Transverse colon (tissue), 4 donors: ENCODE measurements around the gene KRTAP29-1. TPM values are rescaled to one million over a fixed set of nuclear protein-coding genes. Genes with fewer than 3 reads are reported as not detected.
"Not testable (repeated sequence)": the region's sequence is repeated elsewhere in the genome, so short reads cannot be mapped to it uniquely, and the experiment has no call there.

Experiments used
- DNase-seq: peaks from one replicate; pipeline ENCODE4 v3.0.0-alpha.2; 2019
- H3K27ac ChIP-seq, 4 donors: fragments of 200-600 bp; sonication (generic); 2 replicates each; pipeline ENCODE4 v1.5.1; 2016 to 2018; ENCODE audit warnings: inconsistent platforms in 4 of 4
- H3K27me3 ChIP-seq: fragments of 200-600 bp; sonication (generic); 2 replicates; pipeline ENCODE4 v1.5.1; 2017; ENCODE audit warnings: inconsistent platforms
- H3K36me3 ChIP-seq, 4 donors: fragments of 200-600 bp; sonication (generic); 2 replicates each; pipeline ENCODE4 v1.5.1; 2017 to 2019; ENCODE audit warnings: inconsistent platforms in 4 of 4
- H3K4me1 ChIP-seq, 4 donors: fragments of 200-600 bp; sonication (generic); 2 replicates each; pipeline ENCODE4 v1.5.1; 2017 to 2020; ENCODE audit warnings: inconsistent platforms in 4 of 4
- H3K4me3 ChIP-seq, 4 donors: fragments of 200-600 bp; sonication (generic); 1 replicate in 1 of 4; 2 replicates in 3 of 4; pipeline versions ENCODE4 v1.5.1 to v1.6.1; 2017 to 2019; ENCODE audit warnings: inconsistent platforms in 4 of 4
- H3K9me3 ChIP-seq, 2 donors: fragments of 200-600 bp; sonication (generic); 2 replicates each; pipeline ENCODE4 v1.5.1; 2017 to 2019; ENCODE audit warnings: inconsistent platforms in 2 of 2
- EP300 ChIP-seq: sonication (generic); formaldehyde crosslinking; IDR thresholded peaks from one replicate; pipeline ENCODE4 v1.6.1; 2017; ENCODE audit warnings: antibody characterized with exemption, low read depth
- POLR2A ChIP-seq: fragments of 450-650 bp; IDR thresholded peaks from one replicate; pipeline ENCODE4 v1.6.1; 2016; ENCODE audit warnings: antibody characterized with exemption, mild to moderate bottlenecking, moderate library complexity
- POLR2AphosphoS5 ChIP-seq, 3 donors: sonication (generic); formaldehyde crosslinking; IDR thresholded peaks; one replicate each; pipeline ENCODE4 v1.6.1; 2016; ENCODE audit warnings: antibody characterized with exemption in 3 of 3
- WGBS, 2 donors: methylation state at CpG; one replicate each; pipeline ENCODE4 v1.1.5; 2018; ENCODE audit warnings: low coverage in 1 of 2; 5-methylcytosine and 5-hydroxymethylcytosine counted together
- in situ Hi-C, 4 donors: fragments of 200-750 bp; cut with MboI; loops; one replicate each; pipeline versions ENCODE4 v1.15.0 to v1.15.1; 2017; ENCODE audit warnings: low sequenced_read_pairs in 3 of 4, low pct_ligation_motif_present in 1 of 4, low pct_unique_long_range_greater_than_20kb in 1 of 4
- intact Hi-C: fragments of 100-400 bp; cut with DNase I; formaldehyde crosslinking; loops from one replicate; pipeline ENCODE4 v1.15.1; 2023; ENCODE audit warnings: low total_unique reads
- small RNA-seq, 4 donors: library from RNA; depleted of rRNA; stranded (forward); fragments of <200 nt; gene quantifications; one replicate each; pipeline ENCODE3, GENCODE V24; 2016
- total RNA-seq, 4 donors: library from RNA; depleted of rRNA; stranded (reverse); fragments of >200 nt; gene quantifications; one replicate each; pipeline ENCODE4 v1.1.0, GENCODE V29; 2016
- TF ChIP-seq, protein P1 (sequence below), 5 experiments: fragments of 200-600 bp in 3 of 5; fragments of 450-650 bp in 2 of 5; sonication (generic) in 3 of 5; IDR thresholded peaks; 1 replicate in 2 of 5; 2 replicates in 3 of 5; pipeline ENCODE4 v1.5.1; 2016 to 2017; ENCODE audit warnings: antibody characterized with exemption in 5 of 5, inconsistent platforms in 3 of 5, mild to moderate bottlenecking in 2 of 5, moderate library complexity in 1 of 5

KRTAP29-1 gene
- total RNA-seq, 4 donors from 2014 or later = not detected

DNA sequence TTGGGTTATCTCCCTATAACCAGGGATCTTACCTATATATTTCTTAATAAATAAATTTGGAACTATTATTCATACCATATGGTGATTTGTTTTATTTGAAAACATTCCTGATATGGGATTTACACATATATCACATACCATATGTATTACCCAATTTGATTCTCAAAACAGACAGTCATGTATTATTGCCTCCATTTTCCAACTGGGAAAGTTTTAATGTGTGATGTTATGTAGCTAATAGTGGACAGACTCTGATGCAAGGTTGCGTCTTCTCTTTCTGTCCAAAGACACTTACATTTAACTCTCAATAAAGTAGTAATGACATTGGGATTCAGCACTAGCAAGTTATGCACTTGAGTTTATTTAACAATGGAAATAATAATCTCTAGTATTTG lies 46.4 kb downstream of the KRTAP29-1 start:
- Histone ChIP-seq H3K4me1 (no peaks in the 10 kb centered on the region), H3K4me3 (no peak overlapping the region), H3K36me3 (no peaks in the 10 kb centered on the region), H3K27ac (no peak overlapping the region), H3K27me3 (peaks cover 26% of the 10 kb centered on the region), H3K9me3 (no peaks in the 10 kb centered on the region)
- TF ChIP-seq POLR2A (no peak), POLR2AphosphoS5 (IDR thresholded peaks at IDR 0.05) (no peak), EP300 (no peak)
- TF ChIP-seq, protein P1, sequence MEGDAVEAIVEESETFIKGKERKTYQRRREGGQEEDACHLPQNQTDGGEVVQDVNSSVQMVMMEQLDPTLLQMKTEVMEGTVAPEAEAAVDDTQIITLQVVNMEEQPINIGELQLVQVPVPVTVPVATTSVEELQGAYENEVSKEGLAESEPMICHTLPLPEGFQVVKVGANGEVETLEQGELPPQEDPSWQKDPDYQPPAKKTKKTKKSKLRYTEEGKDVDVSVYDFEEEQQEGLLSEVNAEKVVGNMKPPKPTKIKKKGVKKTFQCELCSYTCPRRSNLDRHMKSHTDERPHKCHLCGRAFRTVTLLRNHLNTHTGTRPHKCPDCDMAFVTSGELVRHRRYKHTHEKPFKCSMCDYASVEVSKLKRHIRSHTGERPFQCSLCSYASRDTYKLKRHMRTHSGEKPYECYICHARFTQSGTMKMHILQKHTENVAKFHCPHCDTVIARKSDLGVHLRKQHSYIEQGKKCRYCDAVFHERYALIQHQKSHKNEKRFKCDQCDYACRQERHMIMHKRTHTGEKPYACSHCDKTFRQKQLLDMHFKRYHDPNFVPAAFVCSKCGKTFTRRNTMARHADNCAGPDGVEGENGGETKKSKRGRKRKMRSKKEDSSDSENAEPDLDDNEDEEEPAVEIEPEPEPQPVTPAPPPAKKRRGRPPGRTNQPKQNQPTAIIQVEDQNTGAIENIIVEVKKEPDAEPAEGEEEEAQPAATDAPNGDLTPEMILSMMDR (IDR thresholded peaks at IDR 0.05) = no peak
- in situ Hi-C loops = loop anchor here in 1 of 4 donors (25.0 kb wide), 1 partner anchor 106 kb away; the partner anchor contains the start of genes KRT33A and KRT33B
- WGBS, 2 donors = 80 to 94% methylated on average over 1 of the region's 1 CpG
- intact Hi-C loops = no loop called here
- DNase-seq = no peak

DNA sequence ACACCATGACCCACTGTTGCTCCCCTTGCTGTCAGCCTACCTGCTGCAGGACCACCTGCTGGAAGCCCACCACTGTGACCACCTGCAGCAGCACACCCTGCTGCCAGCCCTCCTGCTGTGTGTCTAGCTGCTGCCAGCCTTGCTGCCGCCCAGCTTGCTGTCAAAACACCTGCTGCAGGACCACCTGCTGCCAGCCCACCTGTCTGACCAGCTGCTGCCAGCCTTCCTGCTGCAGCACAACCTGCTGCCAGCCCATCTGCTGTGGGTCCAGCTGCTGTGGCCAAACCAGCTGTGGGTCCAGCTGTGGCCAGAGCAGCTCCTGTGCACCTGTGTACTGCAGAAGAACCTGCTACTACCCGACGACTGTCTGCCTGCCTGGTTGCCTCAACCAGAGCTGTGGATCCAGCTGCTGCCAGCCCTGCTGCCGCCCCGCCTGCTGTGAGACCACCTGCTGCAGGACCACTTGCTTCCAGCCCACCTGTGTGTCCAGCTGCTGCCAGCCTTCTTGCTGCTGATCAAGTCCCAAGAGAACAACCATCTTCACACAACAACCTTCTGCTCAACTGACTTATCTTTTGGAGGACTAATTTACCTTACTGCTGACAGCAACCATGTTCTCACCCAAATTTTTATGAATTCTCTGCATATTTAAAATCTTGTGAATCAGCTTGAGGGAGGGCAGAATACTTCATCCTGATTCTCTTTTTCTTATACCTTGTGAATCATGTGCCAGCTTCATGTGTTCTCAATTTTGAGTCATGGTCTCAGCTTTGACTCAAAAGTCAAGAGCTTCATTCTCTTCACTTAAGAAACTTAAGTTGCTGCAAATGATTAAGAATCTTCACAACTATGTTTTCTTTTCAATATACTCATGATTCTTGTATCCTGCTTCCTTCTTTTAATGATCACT lies 47.0 kb downstream of the KRTAP29-1 start, which contains the start of gene KRTAP9-9:
KRTAP9-9 (plus strand) TSS at position 4 of the 910 bp plus-strand sequence.
- H3K36me3 ChIP-seq, intact Hi-C loops, DNase-seq, H3K9me3 ChIP-seq, H3K27ac ChIP-seq, H3K4me1 ChIP-seq, H3K4me3 ChIP-seq: not testable (repeated sequence)
- H3K27me3 ChIP-seq = peaks cover 28% of the 10 kb centered on the region
- in situ Hi-C loops = loop anchor here in 1 of 4 donors (25.0 kb wide), 1 partner anchor 107 kb away; the partner anchor contains the start of genes KRT33A and KRT33B
- WGBS, 2 donors = 79% methylated on average over 4 of the region's 5 CpGs; no CpG with 5 or more reads in 1 of the 2 donors

DNA sequence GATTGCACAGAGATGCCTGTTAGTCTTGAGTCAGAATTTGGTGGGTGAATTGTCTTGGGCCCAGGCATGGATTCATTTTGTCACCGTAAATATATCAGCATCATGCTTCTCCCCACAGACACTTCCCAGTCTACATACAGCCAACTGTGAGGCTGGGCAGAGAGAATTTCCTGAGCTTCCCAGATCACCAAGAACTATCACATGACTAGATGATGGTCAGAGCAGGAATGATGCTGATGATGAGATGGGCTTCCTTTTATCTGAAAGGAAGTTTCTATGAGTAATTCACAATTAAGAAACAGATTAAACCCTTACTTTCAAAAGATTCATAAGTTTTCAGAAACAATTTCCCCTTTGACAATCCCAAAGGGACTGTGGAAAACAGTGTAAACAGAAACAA lies 47.8 kb downstream of the KRTAP29-1 start:
- Histone ChIP-seq H3K4me1 (no peaks in the 10 kb centered on the region), H3K4me3 (no peak overlapping the region), H3K27me3 (peaks cover 29% of the 10 kb centered on the region), H3K9me3 (no peaks in the 10 kb centered on the region), H3K27ac (no peak overlapping the region), H3K36me3 (no peaks in the 10 kb centered on the region)
- intact Hi-C loops (no loop called here), in situ Hi-C loops (loop anchor here in 1 of 4 donors (25.0 kb wide), 1 partner anchor 107 kb away; the partner anchor contains the start of genes KRT33A and KRT33B)
- TF ChIP-seq, protein P1 (IDR thresholded peaks at IDR 0.05) = no peak
- TF ChIP-seq POLR2A = no peak
- no peak for TF ChIP-seq POLR2AphosphoS5 (IDR thresholded peaks at IDR 0.05)
- TF ChIP-seq EP300 = no peak
- DNase-seq = no peak
- WGBS, 2 donors = 0 to 67% methylated on average over 1 of the region's 1 CpG

Small RNA genes lying within 50 kb of the gene (small RNA-seq; reads per million reads assigned to genes)
- 0 reads per million in 4 donors for gene KRTAP9-10P

Other genes with a start within 250 kb of the KRTAP29-1 start
- gene KRTAP2-2, start 247.6 kb downstream of the KRTAP29-1 start, total RNA-seq = not detected
- gene KRTAP2-3, start 242.7 kb downstream of the KRTAP29-1 start, total RNA-seq = not detected
- gene KRTAP2-4, start 237.0 kb downstream of the KRTAP29-1 start, total RNA-seq = not detected
- gene KRTAP4-7, start 218.7 kb downstream of the KRTAP29-1 start, total RNA-seq = not detected
- not detected for gene KRTAP4-8, start 204.7 kb downstream of the KRTAP29-1 start, total RNA-seq
- gene KRTAP4-16, start 200.6 kb downstream of the KRTAP29-1 start, total RNA-seq = not detected
- gene KRTAP4-9, start 197.5 kb downstream of the KRTAP29-1 start, total RNA-seq = not detected
- not detected for gene KRTAP4-11, start 184.5 kb downstream of the KRTAP29-1 start, total RNA-seq
- gene KRTAP4-12, start 178.7 kb downstream of the KRTAP29-1 start, total RNA-seq = not detected
- gene KRTAP4-6, start 162.3 kb downstream of the KRTAP29-1 start, total RNA-seq = not detected
- not detected for gene KRTAP4-5, start 153.0 kb downstream of the KRTAP29-1 start, total RNA-seq
- not detected for gene KRTAP4-4, start 142.1 kb downstream of the KRTAP29-1 start, total RNA-seq
- gene KRTAP4-3, start 134.6 kb downstream of the KRTAP29-1 start, total RNA-seq = not detected
- not detected for gene KRTAP4-2, start 124.6 kb downstream of the KRTAP29-1 start, total RNA-seq
- gene KRTAP4-1, start 117.9 kb downstream of the KRTAP29-1 start, total RNA-seq = under 1 TPM in 1 of 4 donors, not detected in 3; 0.82 TPM
- gene KRTAP9-1, start 113.0 kb downstream of the KRTAP29-1 start, total RNA-seq = not detected
- gene KRTAP9-2, start 76.2 kb downstream of the KRTAP29-1 start, total RNA-seq = not detected
- gene KRTAP9-3, start 70.4 kb downstream of the KRTAP29-1 start, total RNA-seq = not detected
- not detected for gene KRTAP9-8, start 64.9 kb downstream of the KRTAP29-1 start, total RNA-seq
- gene KRTAP9-4, start 53.2 kb downstream of the KRTAP29-1 start, total RNA-seq = not detected
- not detected for gene KRTAP9-9, start 47.5 kb downstream of the KRTAP29-1 start, total RNA-seq
- gene KRTAP9-6, start 37.5 kb downstream of the KRTAP29-1 start, total RNA-seq = not detected
- gene KRTAP9-7, start 27.2 kb downstream of the KRTAP29-1 start, total RNA-seq = not detected
- not detected for gene KRTAP16-1, start 6.5 kb upstream of the KRTAP29-1 start, total RNA-seq
- gene KRTAP17-1, start 12.9 kb upstream of the KRTAP29-1 start, total RNA-seq = not detected
- not detected for gene KRT33A, start 48.0 kb upstream of the KRTAP29-1 start, total RNA-seq
- gene KRT33B, start 67.0 kb upstream of the KRTAP29-1 start, total RNA-seq = not detected
- gene KRT34, start 79.5 kb upstream of the KRTAP29-1 start, total RNA-seq = not detected
- not detected for gene KRT31, start 94.8 kb upstream of the KRTAP29-1 start, total RNA-seq
- not detected for gene KRT37, start 121.7 kb upstream of the KRTAP29-1 start, total RNA-seq
- not detected for gene KRT38, start 138.1 kb upstream of the KRTAP29-1 start, total RNA-seq
- not detected for gene KRT32, start 164.5 kb upstream of the KRTAP29-1 start, total RNA-seq
- gene KRT35, start 178.3 kb upstream of the KRTAP29-1 start, total RNA-seq = not detected
- not detected for gene KRT36, start 187.1 kb upstream of the KRTAP29-1 start, total RNA-seq
- gene KRT13, start 202.8 kb upstream of the KRTAP29-1 start, total RNA-seq = under 1 TPM in 1 of 4 donors, not detected in 3; 0.27 TPM
- gene KRT15, start 216.0 kb upstream of the KRTAP29-1 start, total RNA-seq = 10 to 100 TPM in 1 of 4 donors, 1 to 10 TPM in 2, under 1 TPM in 1; 0.80 to 17.6 (median 7.4) TPM
- gene KRT19, start 225.5 kb upstream of the KRTAP29-1 start, total RNA-seq = 1,000 to 10,000 TPM in 3 of 4 donors, 100 to 1,000 TPM in 1; 788 to 3,666 (median 2,734) TPM